NCI-H524 (cell line): ENCODE measurements around the gene GADD45GIP1.

ENCODE experiments used
- DNase-seq, 2 experiments: peaks; one replicate each; lab custom pipeline; 2025; lab: John Stamatoyannopoulos, UW

Gene GADD45GIP1

DNA sequence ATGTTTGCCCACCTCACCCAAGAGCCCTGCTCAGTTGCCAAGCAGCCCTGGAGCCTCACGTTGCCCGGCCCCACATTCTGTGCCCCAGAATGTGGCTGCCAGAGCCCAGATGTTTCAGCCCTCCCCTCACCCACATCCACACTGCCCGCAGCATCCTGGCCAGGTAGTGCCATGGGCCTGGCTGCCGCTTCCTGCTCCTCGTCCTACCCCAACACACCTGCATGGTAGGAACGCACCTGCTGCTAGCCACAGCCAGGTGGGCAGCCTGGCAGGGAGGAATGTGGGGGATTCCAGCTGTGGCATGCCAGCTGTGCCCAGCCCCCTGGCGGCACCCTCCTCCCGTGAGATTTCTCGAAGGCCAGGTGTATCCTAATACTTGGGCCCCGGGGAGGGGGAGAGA, 30.8 kb upstream of the GADD45GIP1 start:
- DNase-seq: no peak

DNA sequence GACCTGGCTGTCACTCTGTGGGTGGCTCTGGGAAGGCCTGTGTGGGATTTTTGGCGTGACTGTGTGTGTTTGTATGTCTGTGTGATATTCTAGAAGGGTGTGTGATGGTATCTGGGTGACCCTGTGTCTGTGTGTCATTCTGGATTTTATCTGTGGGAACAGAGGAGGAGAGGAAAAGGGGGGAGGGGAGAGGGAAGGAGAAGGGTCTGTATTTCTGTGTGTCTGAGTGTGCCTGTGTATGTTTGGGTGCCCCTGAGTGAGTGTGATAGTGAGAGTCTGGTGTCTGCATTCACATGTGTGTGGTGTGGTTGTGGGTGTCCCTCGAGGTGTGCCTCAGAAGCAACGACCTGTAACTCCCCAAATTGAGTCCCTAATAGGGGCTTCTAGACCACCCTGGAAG, 30.2 kb upstream of the GADD45GIP1 start:
- no peak for DNase-seq

DNA sequence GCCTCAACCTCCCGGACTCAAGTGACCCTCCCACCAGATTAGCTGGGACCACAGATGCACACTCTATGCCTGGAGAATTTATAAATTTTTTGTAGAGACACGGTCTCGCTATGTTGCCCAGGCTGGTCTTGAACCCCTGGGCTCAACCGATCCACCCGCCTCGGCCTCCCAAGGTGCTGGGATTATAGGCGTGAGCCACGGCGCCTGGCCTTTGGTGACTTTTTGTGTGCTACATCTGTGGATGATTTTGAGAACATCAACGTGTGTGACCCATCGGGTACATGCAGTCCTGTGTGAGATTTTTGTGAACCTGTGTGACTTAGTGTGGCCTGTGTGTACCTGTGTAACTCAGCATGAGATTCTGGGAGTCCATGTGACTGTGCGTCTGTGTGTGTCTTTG, 29.7 kb upstream of the GADD45GIP1 start:
- no peak for DNase-seq

DNA sequence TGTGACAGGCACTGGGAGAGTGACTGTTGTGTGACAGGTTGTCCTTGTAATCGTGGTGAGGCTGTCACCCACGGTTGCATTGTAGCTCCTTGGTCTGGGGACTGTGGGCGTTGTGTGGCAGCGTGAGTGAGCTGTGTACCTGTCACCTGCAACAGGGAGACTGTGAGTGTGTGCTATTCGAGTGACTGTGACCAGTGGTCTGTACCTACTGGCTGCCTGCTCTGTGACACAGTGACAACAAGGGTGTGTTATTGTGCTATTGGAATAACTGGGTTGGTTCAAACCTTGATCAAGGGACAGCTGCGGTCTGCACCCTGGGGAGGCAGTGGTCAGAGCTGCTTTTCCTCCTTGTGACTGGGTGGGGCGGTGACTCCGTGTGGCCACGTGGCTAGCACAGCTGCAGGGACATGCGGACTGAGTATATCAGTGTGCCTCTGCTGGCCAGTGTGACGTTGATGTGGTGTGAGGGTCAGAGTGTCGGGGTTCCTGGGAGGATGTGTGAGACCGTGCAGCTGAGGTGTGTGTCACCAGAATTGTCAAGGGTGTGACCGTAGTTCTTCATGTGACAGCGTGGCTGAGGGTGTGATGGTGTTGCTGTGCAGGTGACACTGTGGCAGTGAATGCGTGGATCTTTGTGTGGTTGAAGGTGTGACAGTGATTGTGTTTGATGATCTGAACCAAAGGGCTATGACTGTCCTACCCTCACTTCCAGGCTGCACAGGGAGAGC, 28.2 kb upstream of the GADD45GIP1 start:
- DNase-seq: peak in 1 of 2 experiments; percentile 60

DNA sequence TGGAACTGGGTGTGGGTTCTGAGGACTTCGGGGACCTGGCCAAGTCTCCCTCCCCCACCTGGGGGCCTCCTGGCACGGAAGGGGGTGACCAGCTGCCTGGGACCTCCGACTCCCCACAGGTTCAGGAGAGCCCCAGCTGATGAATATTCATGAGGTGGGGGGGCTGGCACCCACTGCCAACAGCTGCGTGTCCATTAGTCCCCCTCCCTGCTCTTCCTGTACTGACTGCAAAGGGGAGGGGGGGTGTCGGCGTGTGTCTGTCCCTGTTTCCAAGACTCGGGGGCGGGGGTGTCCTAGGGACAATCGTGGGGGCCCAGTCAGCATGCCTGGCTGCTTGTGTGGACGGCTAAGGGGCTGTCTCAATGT, 27.6 kb upstream of the GADD45GIP1 start:
- peak in 1 of 2 experiments; percentile 65 for DNase-seq

DNA sequence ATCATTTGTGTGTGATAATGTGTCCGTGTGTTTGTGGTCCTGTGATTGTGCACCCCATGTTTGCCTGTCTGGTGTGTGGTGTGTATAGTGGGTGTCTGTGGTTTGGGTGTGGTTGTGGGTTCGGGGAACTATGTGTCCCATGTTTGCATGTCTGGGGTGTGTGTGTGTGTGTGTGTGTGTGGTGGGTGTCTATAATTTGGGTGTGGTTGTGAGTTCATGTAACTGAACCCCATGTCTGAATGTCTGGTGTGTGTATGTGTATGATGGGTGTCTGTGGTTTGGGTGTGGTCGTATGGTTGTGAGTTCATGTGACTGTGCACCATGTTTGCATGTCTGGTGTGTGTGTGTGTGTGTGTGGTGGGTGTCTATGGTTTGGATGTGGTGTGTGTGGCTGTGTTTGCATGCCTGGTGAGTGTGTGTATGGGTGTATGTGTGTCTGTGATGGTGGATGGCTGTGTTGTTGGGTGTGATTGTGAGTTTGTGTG, 27.2 kb upstream of the GADD45GIP1 start:
- DNase-seq: no peak

DNA sequence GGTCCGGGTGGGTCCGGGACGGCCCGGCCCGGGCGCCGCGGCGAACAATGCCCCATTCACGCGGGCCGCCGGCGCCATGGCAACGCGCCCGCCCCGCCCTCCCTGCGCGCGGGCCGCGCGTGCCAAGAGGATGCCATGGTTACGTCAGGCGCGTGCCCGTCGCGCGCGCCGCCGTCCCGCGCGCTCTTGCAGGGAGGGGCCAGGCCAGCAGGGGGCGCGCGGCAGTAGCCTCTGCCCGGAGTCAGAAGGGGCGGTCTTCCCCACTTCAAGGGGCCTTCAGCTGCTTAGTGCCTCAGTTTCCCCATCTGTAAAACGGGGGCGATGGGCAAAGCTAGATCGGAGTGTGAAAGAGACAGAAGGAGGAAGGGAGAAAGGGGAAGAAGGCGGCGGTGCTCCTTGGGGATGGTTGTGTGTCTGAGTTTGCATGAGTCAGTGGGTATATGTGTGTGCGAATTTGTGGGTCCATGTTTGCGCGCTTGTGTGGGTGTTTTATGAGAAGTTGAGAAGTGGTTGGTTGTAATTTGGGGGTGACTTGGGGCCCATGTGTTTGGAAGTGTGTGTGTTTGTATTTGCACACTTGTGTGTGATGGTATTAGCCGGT, 26.6 kb upstream of the GADD45GIP1 start:
- peak; percentile 56 to 85 for DNase-seq

DNA sequence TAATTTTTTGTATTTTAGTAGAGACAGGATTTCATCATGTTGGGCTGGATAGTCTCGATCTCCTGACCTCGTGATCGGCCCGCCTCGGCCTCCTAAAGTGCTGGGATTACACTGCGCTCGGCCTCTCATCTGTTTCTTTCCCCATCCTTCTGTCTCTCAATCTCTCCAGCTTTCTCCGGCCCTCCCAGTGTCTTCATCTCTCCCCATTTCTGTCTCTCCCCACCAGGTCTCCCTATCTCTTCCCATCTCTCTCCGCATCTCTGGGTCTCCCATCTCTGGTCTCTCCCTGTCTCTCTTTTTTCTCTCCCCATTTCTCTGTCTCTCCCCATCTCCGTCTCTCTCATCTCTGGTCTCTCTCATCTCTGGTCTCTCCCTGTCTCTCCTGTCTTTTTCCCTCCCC, 26.1 kb upstream of the GADD45GIP1 start:
- DNase-seq: no peak

DNA sequence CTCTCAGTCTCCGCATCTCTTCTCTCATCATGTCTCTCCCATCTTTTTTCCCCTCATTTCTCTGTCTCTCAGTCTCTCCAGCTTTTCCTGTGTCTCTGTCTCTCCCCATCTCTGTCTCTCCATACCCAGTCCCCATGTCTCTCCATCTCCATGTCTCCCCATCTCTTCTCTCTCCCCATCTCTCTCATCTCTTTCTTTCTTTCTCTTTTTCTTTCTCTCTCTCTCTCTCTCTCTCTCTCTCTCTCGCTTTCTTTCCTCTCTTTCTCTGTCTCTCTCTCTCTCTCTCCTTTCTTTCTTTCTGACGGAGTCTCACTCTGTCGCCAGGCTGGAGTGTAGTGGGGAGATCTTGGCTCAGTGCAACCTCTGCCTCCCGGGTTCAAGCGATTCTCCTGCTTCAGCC, 25.6 kb upstream of the GADD45GIP1 start:
- DNase-seq: no peak

DNA sequence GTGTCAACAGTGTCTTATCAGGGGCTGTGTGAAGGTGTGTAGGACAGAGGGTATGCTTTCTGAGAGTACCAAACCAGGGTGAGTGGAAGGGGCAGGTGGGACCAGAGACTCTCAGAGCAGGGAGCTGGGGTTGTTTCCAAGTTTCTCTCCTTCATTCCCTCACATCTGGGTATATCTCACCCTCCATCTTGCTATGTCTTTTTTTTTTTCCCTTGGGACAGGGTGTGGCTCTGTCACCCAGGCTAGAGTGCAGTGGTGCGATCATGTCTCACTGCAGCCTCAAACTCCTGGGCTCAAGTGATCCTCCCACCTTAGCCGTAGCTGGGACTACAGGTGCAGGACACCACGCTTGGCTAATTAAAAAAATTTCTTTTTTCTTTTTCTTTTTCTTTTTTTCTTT, 23.0 kb upstream of the GADD45GIP1 start:
- DNase-seq: no peak

DNA sequence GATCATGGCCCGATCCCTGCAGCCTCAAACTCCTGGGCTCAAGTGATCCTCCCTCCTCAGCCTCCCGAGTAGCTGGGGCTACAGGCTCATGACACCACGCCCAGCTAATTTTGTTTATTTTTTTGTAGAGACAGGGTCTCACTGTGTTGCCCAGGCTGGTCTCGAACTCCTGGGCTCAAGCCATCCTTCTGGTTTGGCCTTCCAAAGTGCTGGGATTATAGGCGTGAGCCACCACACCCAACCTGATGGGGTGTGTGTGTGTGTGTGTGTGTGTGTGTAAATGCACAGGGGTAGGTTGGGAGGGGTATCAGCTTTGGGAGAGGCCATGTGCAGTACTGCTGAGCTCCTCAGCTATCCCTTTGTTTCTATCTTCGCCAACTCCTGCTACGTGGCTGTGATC, 19.1 kb upstream of the GADD45GIP1 start:
- peak in 1 of 2 experiments; percentile 37 for DNase-seq

DNA sequence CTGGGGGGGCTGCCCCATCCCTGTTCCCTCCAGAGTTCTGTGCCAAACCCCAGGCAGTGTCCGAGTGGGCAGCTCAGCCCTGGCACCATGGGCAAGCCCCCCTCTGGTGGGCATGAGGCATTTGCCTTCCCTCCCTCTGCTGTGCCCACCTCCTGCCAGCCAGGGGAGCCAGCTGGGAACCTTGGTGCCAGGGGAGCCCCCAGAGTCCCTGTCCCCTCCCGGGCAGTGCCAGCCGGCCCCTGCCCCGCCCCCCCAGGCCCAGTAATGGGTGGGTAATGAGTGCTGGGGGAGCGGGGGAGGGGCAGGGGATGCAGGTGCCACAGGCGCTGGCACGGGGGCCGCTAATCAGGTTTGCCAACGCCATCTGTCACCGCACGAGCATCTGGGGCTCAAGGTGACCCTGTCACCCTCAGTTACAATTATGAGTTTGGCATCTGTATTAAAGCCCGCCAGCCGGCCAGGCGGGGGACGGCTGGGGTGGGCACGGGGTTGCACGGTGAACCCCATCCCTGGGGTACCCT, 18.3 kb upstream of the GADD45GIP1 start:
- DNase-seq: peak; percentile 95

DNA sequence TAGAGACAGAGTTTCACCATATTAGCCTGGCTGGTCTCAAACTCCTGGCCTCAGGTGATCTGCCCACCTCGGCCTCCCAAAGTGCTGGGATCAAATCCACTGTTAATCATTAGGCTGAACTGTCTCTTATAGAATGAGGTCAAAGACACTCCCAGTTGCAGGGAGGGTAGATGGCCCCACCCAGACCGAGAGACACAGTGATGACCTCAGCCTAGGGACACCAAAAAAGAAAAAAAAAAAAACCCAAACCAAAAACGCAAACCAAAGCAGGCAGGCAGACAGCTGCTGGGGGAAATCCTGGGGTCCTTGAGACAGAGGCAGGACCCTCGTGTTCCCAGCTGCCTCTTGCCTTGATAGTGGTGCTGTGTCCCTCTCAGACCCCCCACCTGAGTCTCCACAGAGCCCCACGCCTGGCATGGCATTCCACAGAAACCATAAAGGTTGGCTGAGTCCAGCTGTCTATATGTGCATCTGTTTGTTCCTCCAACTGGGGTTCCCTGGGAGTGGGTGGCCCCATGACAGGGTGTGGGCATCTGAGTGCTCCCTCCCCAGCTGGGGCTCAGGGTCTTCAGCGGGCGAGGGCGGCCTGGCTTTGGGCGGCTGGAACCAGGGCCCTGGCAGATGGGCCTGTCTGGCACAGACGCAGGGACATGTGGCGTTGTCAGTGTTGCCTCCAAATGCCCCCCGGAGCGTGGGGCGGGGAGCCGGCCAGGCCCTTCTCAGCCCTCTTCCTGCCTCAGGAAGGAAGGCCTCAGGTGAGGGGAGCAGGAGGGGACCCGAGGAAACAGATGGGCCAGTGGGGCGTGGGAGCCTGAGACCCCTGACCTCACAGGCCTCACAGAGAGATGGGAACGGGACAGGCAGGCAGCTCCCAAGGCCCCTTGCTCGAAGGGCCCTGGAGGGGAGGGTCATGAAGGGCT, 17.5 kb upstream of the GADD45GIP1 start:
- DNase-seq: peak; percentile 96 to 97

DNA sequence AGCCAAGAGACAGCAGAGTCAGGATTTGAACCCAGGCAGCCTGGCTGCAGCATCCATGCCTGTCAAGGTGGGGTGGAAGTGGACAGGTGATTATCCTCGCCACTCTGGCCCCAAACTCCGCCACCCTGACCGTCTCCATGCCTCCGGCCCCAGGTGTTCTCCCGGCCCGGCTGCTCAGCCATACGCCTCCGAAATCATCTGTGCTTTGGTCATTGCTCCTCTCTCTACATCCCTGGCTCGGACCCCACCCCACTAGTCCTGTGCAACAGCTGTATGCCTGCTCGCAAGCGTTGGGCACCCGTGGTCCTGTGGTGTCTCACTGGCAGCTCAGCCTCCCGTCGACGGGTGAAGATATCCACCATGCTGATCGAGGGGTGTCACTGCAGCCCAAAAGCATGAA, 16.2 kb upstream of the GADD45GIP1 start:
- no peak for DNase-seq

DNA sequence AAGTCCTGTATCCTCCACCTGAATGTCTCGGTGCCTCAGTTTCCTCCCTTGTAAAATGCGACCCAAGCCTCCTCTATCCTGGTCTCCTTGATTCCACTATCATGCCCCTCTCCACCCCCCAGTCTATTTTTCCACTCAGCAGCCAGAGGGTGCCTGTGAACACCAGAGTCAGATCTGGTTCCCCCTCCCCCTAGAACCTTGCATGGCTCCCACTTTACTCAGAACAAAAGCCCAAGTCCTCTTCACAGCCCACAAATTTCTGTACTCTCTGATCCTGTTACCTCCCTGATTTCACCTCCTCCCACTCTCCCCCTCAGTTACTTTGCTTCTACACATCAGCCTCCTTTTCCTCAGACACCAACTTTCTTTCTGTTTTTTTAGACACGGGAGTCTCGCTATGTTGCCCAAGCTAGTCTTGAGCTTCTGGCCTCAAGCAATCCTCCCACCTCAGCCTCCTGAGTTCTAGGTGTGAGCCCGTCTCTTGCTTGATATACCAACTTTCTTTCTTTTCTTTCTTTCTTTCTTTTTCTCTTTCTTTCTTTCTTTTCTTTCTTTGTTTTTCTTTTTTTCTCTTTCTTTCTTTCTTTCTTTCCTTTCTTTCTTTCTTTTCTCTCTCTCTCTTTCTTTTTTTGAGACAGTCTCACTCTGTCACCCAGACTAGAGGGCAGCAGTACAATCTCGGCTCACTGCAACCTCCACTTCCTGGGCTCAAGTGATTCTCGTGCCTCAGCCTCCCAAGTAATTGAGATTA, 13.2 kb upstream of the GADD45GIP1 start:
- DNase-seq: no peak

DNA sequence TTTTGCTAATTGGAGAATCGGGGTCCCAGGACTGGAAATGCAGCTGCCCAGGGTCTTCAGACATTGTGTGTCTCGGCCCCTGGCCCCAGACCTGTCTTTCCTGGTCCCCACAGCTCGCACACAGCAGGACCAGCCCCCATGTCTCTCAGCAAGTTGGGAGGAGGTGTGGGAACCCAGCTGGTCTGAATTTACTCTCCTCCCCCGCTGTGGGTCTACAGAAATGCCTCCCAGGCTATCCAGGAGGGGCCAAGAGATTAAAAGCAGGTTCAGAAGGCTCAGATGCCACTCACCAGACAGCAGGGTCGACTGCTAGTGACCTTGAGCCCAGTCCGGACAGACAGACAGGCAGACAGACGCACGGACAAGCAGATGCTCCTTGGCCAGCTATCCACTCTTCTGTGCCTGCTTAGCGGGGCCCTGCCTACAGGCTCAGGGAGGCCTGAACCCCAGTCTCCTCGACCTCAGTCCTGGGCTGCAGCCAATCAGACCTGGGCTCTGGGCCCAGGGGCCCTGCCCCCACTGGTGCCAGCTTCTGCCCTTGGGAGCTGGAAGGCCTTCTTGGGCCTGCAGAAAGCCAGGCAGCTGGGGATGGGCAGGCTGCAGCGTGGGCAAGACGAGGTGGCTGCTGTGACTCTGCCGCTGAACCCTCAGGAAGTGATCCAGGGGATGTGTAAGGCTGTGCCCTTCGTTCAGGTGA, 12.4 kb upstream of the GADD45GIP1 start, which contains the start of gene DAND5:
DAND5 (plus strand) TSS at position 285 of the 697 bp plus-strand sequence; CDS start at position 370, 85 bp downstream.
- peak; percentile 67 for DNase-seq

DNA sequence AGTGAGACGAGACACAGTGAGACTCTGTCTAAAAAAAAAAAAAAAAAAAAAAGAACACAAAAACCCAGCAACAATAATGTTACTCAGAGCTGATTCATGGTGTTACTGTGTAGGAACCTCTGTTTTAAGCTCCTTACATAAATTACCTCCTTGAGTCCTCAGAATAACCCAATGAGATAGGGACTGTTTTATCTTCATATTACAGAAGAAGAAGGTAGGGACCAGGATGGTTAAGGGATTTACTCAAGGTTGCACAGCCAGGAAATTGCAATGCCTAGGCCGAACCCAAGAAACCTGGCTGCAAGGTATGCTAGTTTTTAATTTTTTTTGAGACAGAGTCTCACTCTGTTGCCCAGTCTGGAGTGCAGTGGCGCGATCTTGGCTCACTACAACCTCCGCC, 10.9 kb upstream of the GADD45GIP1 start:
- no peak for DNase-seq

DNA sequence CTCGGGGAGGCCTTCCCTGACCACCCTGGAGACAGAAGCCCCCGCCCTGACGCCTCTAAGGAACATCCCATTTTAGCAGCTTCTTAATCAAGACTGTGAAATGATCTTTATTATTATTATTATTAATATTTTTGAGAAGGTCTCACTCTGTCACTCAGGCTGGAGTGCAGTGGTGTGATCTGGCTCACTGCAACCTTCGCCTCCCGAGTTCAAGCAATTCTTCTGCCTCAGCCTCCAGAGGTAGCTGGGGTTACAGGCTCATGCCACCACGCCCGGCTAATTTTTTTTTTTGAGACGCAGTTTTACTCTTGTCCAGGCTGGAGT, 8.8 kb upstream of the GADD45GIP1 start:
- DNase-seq: no peak

DNA sequence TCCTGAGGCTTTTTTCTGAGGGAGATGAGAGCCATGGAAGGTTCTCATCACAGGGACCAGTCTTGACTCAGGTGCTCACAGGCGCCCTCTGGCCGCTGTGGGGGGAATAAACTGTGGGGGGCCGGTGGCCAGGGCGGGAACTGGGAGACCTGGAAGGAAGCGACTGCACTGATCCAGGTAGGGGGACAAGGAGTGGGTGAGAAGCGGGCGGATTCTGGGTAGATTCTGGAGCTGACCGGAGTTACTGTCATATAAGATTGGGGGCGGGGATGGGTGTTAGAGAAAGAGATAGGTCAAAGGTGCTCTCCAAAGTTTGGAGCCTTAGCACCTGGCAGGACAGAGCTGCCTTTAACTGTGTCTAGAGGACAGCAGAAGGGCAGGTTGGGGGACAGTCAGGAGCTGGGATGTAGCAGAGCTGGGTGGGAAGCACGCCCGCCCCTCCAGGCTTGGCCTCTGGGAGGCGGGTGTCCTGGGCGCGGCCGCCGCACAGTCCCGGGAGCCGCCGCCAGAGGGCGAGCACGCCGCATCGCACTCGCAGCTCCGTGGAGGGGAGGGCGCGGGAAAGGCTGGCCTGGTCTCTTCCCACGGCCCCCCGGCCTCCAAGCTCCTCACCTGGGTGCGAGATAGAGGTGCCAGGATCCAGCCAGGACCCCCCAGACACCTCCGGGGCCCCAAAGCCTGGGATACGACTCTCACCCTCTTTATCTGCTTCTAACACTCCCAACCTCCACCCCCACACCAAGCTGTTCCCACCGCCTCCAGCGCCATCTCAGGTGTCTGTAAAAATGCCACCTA, 8.2 kb upstream of the GADD45GIP1 start:
- peak; percentile 89 to 90 for DNase-seq

DNA sequence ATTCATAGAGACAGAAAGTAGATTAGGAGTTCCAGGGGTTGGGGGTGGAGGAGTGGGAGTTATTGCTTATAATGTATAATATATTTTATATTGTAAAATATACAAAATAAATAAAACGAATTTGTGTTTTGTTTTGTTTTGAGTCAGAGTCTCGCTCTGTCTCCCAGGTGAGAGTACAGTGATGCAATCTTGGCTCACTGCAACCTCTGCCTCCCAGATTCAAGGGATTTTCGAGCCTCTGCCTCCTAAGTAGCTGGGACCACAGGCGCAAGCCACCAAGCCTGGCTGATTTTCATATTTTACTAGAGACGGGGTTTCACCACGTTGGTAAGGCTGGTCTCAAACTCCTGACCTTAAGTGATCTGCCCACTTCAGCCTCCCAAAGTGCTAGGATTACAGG, 2.5 kb upstream of the GADD45GIP1 start:
- DNase-seq: no peak
